H1 (cell line): ENCODE results near the gene MPRIP. TPM values are rescaled to one million over a fixed set of nuclear protein-coding genes. Genes with fewer than 3 reads are reported as not detected.

ENCODE experiments used
- CTCF ChIA-PET: fragments of 300-600 bp; sonication (Branson Sonifier 250); formaldehyde crosslinking; loops from one replicate; lab custom pipeline; 2021; ENCODE audit not compliant: partially characterized antibody; lab: Charles Lee
- POLR2A ChIA-PET: fragments of 300-600 bp; sonication (Branson Sonifier 250); formaldehyde crosslinking; loops from one replicate; lab custom pipeline; 2021; ENCODE audit warnings: inconsistent platforms; ENCODE audit not compliant: partially characterized antibody; lab: Charles Lee
- DNase-seq, 2 experiments: peaks; one replicate each; pipeline versions ENCODE4 v3.0.0 to v3.0.0-alpha.2; 2010 to 2022; ENCODE audit warnings: low spot score in 2 of 2, low read depth in 1 of 2, mixed read lengths in 1 of 2
- FAIRE-seq: peaks from 2 replicates; lab custom pipeline; 2011; peaks lifted over from hg19 to GRCh38; lab: Jason Lieb, UNC
- H2AFZ ChIP-seq: 2 replicates; pipeline ENCODE4 v1.8.1; 2012; ENCODE audit warnings: low read length, inconsistent platforms
- H2AK5ac ChIP-seq: 2 replicates; pipeline ENCODE4 v1.6.1; 2013; ENCODE audit warnings: low read depth, low read length
- H2BK120ac ChIP-seq: replicated peaks from 2 replicates; pipeline ENCODE3; 2013; ENCODE audit warnings: low read depth, low read length, inconsistent platforms
- H2BK12ac ChIP-seq: 2 replicates; pipeline ENCODE4 v1.6.1; 2013; ENCODE audit warnings: low read depth, low read length
- H2BK15ac ChIP-seq: 2 replicates; pipeline ENCODE4 v1.6.1; 2013; ENCODE audit warnings: low read length
- H2BK20ac ChIP-seq: 2 replicates; pipeline ENCODE4 v1.6.1; 2013; ENCODE audit warnings: low read length
- H2BK5ac ChIP-seq: 2 replicates; pipeline ENCODE4 v1.6.1; 2013; ENCODE audit warnings: low read depth, low read length
- H3K14ac ChIP-seq: 2 replicates; pipeline ENCODE4 v1.6.1; 2013; ENCODE audit warnings: inconsistent platforms; ENCODE audit not compliant: insufficient read length
- H3K18ac ChIP-seq: 2 replicates; pipeline ENCODE4 v1.6.1; 2013; ENCODE audit warnings: low read length; ENCODE audit errors: extremely low read depth
- H3K23ac ChIP-seq: 2 replicates; pipeline ENCODE4 v1.6.1; 2013; ENCODE audit warnings: inconsistent platforms; ENCODE audit not compliant: insufficient read length
- H3K23me2 ChIP-seq: 2 replicates; pipeline ENCODE4 v1.6.1; 2013; ENCODE audit warnings: low read depth, low read length
- H3K27ac ChIP-seq: 2 replicates; pipeline ENCODE4 v1.6.1; 2011; ENCODE audit warnings: low read depth, low read length, inconsistent platforms
- H3K27me3 ChIP-seq, 4 experiments: replicated peaks in 1 of 4; 1 replicate in 1 of 4; 2 replicates in 3 of 4; pipeline versions ENCODE4 v1.6.1 to v1.8.1; 2011 to 2013; ENCODE audit warnings: low read length in 3 of 4, mild to moderate bottlenecking in 3 of 4, inconsistent platforms in 2 of 4, mixed read lengths in 2 of 4, moderate library complexity in 1 of 4; ENCODE audit not compliant: control insufficient read depth in 3 of 4, insufficient read depth in 3 of 4; ENCODE audit errors: extremely low read depth in 1 of 4
- H3K36me3 ChIP-seq, 4 experiments: 2 replicates each; pipeline versions ENCODE4 v1.6.1 to v1.8.1; 2011 to 2013; ENCODE audit warnings: mild to moderate bottlenecking in 4 of 4, low read length in 3 of 4, moderate library complexity in 2 of 4, control low read depth in 1 of 4, inconsistent platforms in 1 of 4; ENCODE audit not compliant: insufficient read depth in 4 of 4, control insufficient read depth in 2 of 4
- H3K4ac ChIP-seq: replicated peaks from 2 replicates; pipeline ENCODE3; 2013; ENCODE audit warnings: low read length, low read depth, mixed read lengths, inconsistent platforms; ENCODE audit not compliant: insufficient read length
- H3K4me1 ChIP-seq, 4 experiments: replicated peaks in 1 of 4; 1 replicate in 1 of 4; 2 replicates in 3 of 4; pipeline versions ENCODE4 v1.6.1 to v1.8.1; 2011 to 2013; ENCODE audit warnings: low read length in 3 of 4, inconsistent platforms in 2 of 4, mixed read lengths in 1 of 4; ENCODE audit not compliant: insufficient read depth in 4 of 4, control insufficient read depth in 3 of 4
- H3K4me2 ChIP-seq, 2 experiments: 2 replicates each; pipeline versions ENCODE4 v1.6.1 to v1.8.1; 2011 to 2013; ENCODE audit warnings: low read depth in 2 of 2, low read length in 2 of 2, control low read depth in 1 of 2, inconsistent platforms in 1 of 2, mild to moderate bottlenecking in 1 of 2; ENCODE audit not compliant: insufficient read depth in 1 of 2
- H3K4me3 ChIP-seq, 4 experiments: fragments of 200-600, 300-600 bp in 1 of 4; sonication (generic), shearing (Covaris generic), sonication (Bioruptor Twin) in 1 of 4; 2 replicates each; pipeline versions ENCODE4 v1.5.1 to v1.8.1; 2011 to 2016; ENCODE audit warnings: low read length in 4 of 4, low read depth in 3 of 4, control low read depth in 2 of 4, inconsistent platforms in 2 of 4, mild to moderate bottlenecking in 2 of 4, mixed read lengths in 1 of 4, moderate library complexity in 1 of 4; ENCODE audit not compliant: insufficient read depth in 2 of 4; ENCODE audit errors: extremely low read depth in 1 of 4
- H3K56ac ChIP-seq: replicated peaks from 2 replicates; pipeline ENCODE3; 2013; ENCODE audit warnings: low read depth, mild to moderate bottlenecking, mixed read lengths, low read length, inconsistent platforms; ENCODE audit not compliant: insufficient read length
- H3K79me1 ChIP-seq: 2 replicates; pipeline ENCODE4 v1.6.1; 2013; ENCODE audit warnings: low read depth, low read length, control low read depth
- H3K79me2 ChIP-seq, 2 experiments: 2 replicates each; pipeline versions ENCODE4 v1.6.1 to v1.8.1; 2012 to 2013; ENCODE audit warnings: low read length in 2 of 2, mild to moderate bottlenecking in 2 of 2, inconsistent platforms in 1 of 2; ENCODE audit not compliant: insufficient read depth in 2 of 2, control insufficient read depth in 1 of 2
- H3K9ac ChIP-seq, 4 experiments: replicated peaks in 1 of 4; 1 replicate in 1 of 4; 2 replicates in 3 of 4; pipeline versions ENCODE4 v1.6.1 to v1.8.1; 2011 to 2013; ENCODE audit warnings: low read depth in 3 of 4, low read length in 3 of 4, control low read depth in 2 of 4, mild to moderate bottlenecking in 2 of 4, moderate library complexity in 2 of 4, inconsistent platforms in 1 of 4; ENCODE audit errors: extremely low read depth in 1 of 4
- H3K9me3 ChIP-seq, 2 experiments: 2 replicates each; pipeline versions ENCODE4 v1.6.1 to v1.8.1; 2012 to 2013; ENCODE audit warnings: mild to moderate bottlenecking in 2 of 2, moderate library complexity in 2 of 2, control low read depth in 1 of 2, inconsistent platforms in 1 of 2, low read depth in 1 of 2, low read length in 1 of 2, mixed read lengths in 1 of 2; ENCODE audit not compliant: insufficient read depth in 2 of 2
- H4K20me1 ChIP-seq, 2 experiments: replicated peaks in 1 of 2; 2 replicates each; pipeline versions ENCODE3 to v1.8.1; 2011 to 2013; ENCODE audit warnings: inconsistent platforms in 2 of 2, low read length in 2 of 2, mild to moderate bottlenecking in 1 of 2; ENCODE audit not compliant: insufficient read depth in 2 of 2, control insufficient read depth in 1 of 2
- H4K5ac ChIP-seq: 2 replicates; pipeline ENCODE4 v1.6.1; 2013; ENCODE audit warnings: low read length, low read depth, mixed read lengths, inconsistent platforms; ENCODE audit not compliant: insufficient read length
- H4K8ac ChIP-seq: 2 replicates; pipeline ENCODE4 v1.8.0; 2013; ENCODE audit warnings: mild to moderate bottlenecking, moderate library complexity, low read length, inconsistent platforms; ENCODE audit not compliant: insufficient read depth; ENCODE audit errors: extremely low read depth
- H4K91ac ChIP-seq: replicated peaks from 2 replicates; pipeline ENCODE3; 2013; ENCODE audit warnings: low read length, mixed read lengths, inconsistent platforms; ENCODE audit not compliant: insufficient read length
- EZH2 ChIP-seq: fragments of 200-600 bp; sonication (generic); IDR thresholded peaks from 2 replicates; pipeline ENCODE4 v1.7.1; 2012; ENCODE audit warnings: low read depth, mild to moderate bottlenecking, moderate library complexity, low read length, inconsistent platforms; ENCODE audit not compliant: severe bottlenecking
- NANOG ChIP-seq: IDR thresholded peaks from 2 replicates; pipeline ENCODE4 v1.6.1; 2011; ENCODE audit warnings: low read length, low read depth, mild to moderate bottlenecking, inconsistent platforms; ENCODE audit not compliant: insufficient read depth, poor library complexity, severe bottlenecking
- TAF1 ChIP-seq: IDR thresholded peaks from 2 replicates; pipeline ENCODE4 v1.6.1; 2011; ENCODE audit warnings: mild to moderate bottlenecking, low read depth, low read length
- WGBS, 2 experiments: shearing (Covaris generic) in 1 of 2; methylation state at CpG; one replicate each; pipeline versions ENCODE4 v1.1.6 to v1.1.7; 2013 to 2015; ENCODE audit warnings: low lambda C conversion rate in 2 of 2, mixed read lengths in 2 of 2, inconsistent platforms in 1 of 2, low coverage in 1 of 2, missing lambda C conversion rate in 1 of 2; ENCODE audit not compliant: insufficient replicate concordance in 2 of 2, insufficient coverage in 1 of 2, insufficient read length in 1 of 2; ENCODE audit errors: extremely low coverage in 1 of 2, missing lambda C conversion rate in 1 of 2; 5-methylcytosine and 5-hydroxymethylcytosine counted together
- polyA plus RNA-seq, 7 experiments: library from polyadenylated mRNA; depleted of rRNA in 3 of 7; stranded (reverse) in 5 of 7; unstranded in 2 of 7; fragments of >200 nt in 5 of 7; fragments of 200-250 nt in 2 of 7; gene quantifications; 1 replicate in 5 of 7; 2 replicates in 1 of 7; 4 replicates in 1 of 7; pipeline versions ENCODE4 v1.2.1 to v1.2.3, GENCODE V29; 2011 to 2013; ENCODE audit warnings: missing spikeins in 2 of 7, mixed read lengths in 2 of 7
- total RNA-seq: library from RNA; stranded (reverse); fragmentation: NEBNext Ultra II Directional; extraction: Animal tissue kit (Norgen Biotek cat#: 25700); gene quantifications from 2 replicates; pipeline ENCODE4 v1.2.1, GENCODE V29; 2021

MPRIP gene
- total and polyA plus RNA-seq, 2 of the 8 experiments (the other 6 are each of a cell fraction or from before 2014, with no cell fraction given) = 48.6 to 146 TPM

DNA sequence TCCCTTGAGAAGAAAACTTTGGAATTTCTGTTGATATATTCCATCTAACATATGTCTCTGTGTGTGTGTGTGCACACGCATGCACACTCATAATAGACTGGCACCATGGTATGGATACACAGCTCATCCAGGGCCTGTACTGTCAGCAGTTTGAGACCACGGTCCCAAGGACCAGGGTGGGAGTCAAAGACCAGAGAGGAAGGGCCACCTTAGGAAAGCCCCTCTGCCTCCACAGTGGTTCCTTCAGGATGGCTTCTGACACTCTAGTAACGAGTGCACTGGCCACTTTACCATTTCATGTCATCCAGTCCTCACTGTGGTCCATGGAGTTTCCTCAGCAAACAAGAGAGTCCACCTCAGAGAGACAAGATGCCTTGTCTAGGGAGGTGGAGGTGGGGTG is 82.1 kb downstream of the MPRIP start:
- H3K4ac ChIP-seq = no peak overlapping the region
- no peak overlapping the region for H3K9ac ChIP-seq
- H3K4me2 ChIP-seq = no peak overlapping the region
- H3K23me2 ChIP-seq = no peaks in the 10 kb centered on the region
- ChIA-PET POLR2A (no interaction called here), CTCF (interaction anchor here (0.7 to 12.6 kb wide), 3 partner anchors 19 to 151 kb away, joined by 3 to 117 read pairs (median 3); no protein-coding TSS in a partner anchor)
- H4K91ac ChIP-seq = no peak overlapping the region
- DNase-seq = no peak
- no peaks in the 10 kb centered on the region for H3K9me3 ChIP-seq
- H3K27ac ChIP-seq = no peak overlapping the region
- H3K27me3 ChIP-seq = no peaks in the 10 kb centered on the region
- H4K5ac ChIP-seq = no peak overlapping the region
- H2BK5ac ChIP-seq = no peak overlapping the region
- H3K36me3 ChIP-seq = no peaks in the 10 kb centered on the region; a peak in 1 of 8 replicates
- no peaks in the 10 kb centered on the region; a peak in 1 of 7 replicates for H3K4me1 ChIP-seq
- H2BK120ac ChIP-seq = no peak overlapping the region
- H4K20me1 ChIP-seq = peaks cover 6 to 16% of the 10 kb centered on the region in 2 experiments
- no peak overlapping the region for H3K23ac ChIP-seq
- WGBS, 2 experiments = 94% methylated on average over 3 of the region's 3 CpGs; no CpG with 5 or more reads in 1 of the 2 experiments
- no peak overlapping the region for H3K18ac ChIP-seq
- no peak overlapping the region for H2BK15ac ChIP-seq
- TF ChIP-seq NANOG (no peak), EZH2 (no peak), TAF1 (no peak)
- no peak overlapping the region for H2AFZ ChIP-seq
- no peak overlapping the region for H2AK5ac ChIP-seq
- peaks cover 0 to 24% of the 10 kb centered on the region in 2 experiments; a peak in 1 of 4 replicates for H3K79me2 ChIP-seq
- H3K14ac ChIP-seq = no peak overlapping the region
- H3K56ac ChIP-seq = no peak overlapping the region
- no peak overlapping the region for H2BK20ac ChIP-seq
- H2BK12ac ChIP-seq = no peak overlapping the region
- no peak for FAIRE-seq
- H4K8ac ChIP-seq = no peak overlapping the region
- peaks cover 16% of the 10 kb centered on the region for H3K79me1 ChIP-seq
- H3K4me3 ChIP-seq = no peak overlapping the region
